ENCODE data around the gene FBXW8. TPM values are rescaled to one million over a fixed set of nuclear protein-coding genes. Genes with fewer than 3 reads are reported as not detected.

The FBXW8 gene
- total and polyA plus RNA-seq, 2 donors (not counting 1 experiment from before 2014, with no cell fraction given), result 12.1 to 23.5 TPM

DNA sequence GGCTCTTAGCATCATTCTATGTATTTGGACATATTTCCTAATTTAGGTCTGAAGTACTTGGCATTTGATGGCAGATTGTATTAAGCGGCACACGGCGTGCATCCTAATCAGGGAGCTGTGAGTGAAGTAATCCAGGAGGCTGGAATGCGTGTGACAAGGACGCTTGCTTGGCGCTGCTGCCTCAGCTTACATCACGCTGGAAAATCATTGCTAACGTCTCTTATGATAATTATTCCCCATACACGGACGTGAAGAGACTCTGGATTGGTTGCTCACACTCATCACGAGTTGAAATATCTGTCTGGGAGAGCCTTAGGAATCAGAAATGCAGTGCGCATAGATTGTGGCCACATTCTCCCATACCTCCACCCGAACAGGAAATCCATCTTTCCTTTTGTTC is 85.3 kb downstream of the FBXW8 start:
- Mint-ChIP-seq H3K4me1 (peaks cover 6% of the 10 kb centered on the region), H3K27ac (no peak overlapping the region), H3K27me3 (no peaks in the 10 kb centered on the region), H3K4me3 (no peak overlapping the region), H3K9me3 (ENCODE audit: insufficient read depth) (no peaks in the 10 kb centered on the region)
- ATAC-seq (ENCODE audit: low read depth) (no peak), DNase-seq (no peak)
- H3K27me3 ChIP-seq (replicated peaks in 1 of 4; ENCODE audit: control extremely low read depth in 1 of 4, control insufficient read depth in 3 of 4, insufficient read depth in 4 of 4, low read length in 3 of 4), result no peaks in the 10 kb centered on the region
- POLR2A ChIA-PET, result no interaction called here
- H3K4me2 ChIP-seq (replicated peaks; ENCODE audit: low read depth, low read length, poor library complexity, severe bottlenecking), result no peak overlapping the region
- no peaks in the 10 kb centered on the region for H3K79me2 ChIP-seq (ENCODE audit: control insufficient read depth, insufficient read depth, low read length)
- CTCF ChIA-PET, result no interaction called here
- H3K36me3 ChIP-seq (replicated peaks in 1 of 2; ENCODE audit: control extremely low read depth in 1 of 2, control insufficient read depth in 1 of 2, extremely low read depth in 1 of 2, insufficient read depth in 2 of 2, low read length in 1 of 2), result peaks cover 9 to 19% of the 10 kb centered on the region in 2 experiments
- H3K9ac ChIP-seq (ENCODE audit: low read length), result no peak overlapping the region
- intact Hi-C loops (cut with micrococcal nuclease), result no loop called here
- no peak overlapping the region for H3K4me3 ChIP-seq (ENCODE audit: control extremely low read depth in 1 of 5, extremely low read depth in 1 of 5, insufficient read depth in 1 of 5, low read depth in 2 of 5, low read length in 4 of 5)
- H3K4me1 ChIP-seq (ENCODE audit: control insufficient read depth in 2 of 2, insufficient read depth in 2 of 2, low read length in 2 of 2), result peaks cover 0 to 6% of the 10 kb centered on the region in 2 donors
- H3K27ac ChIP-seq (ENCODE audit: low read length in 2 of 2), result no peak overlapping the region
- 100% methylated on average over 8 of the region's 13 CpGs for whole genome bisulfite sequencing (ENCODE audit: insufficient coverage)
- no peak overlapping the region for H2AFZ ChIP-seq (ENCODE audit: insufficient read depth, low read depth, low read length, poor library complexity, severe bottlenecking)
- no peaks in the 10 kb centered on the region for H3K9me3 ChIP-seq (ENCODE audit: control extremely low read depth in 1 of 3, control insufficient read depth in 2 of 3, insufficient read depth in 1 of 3, low read length in 2 of 3)
- no peak for TF ChIP-seq EZH2 (IDR thresholded peaks at IDR 0.05; ENCODE audit: borderline replicate concordance, insufficient read depth, low read depth, low read length, poor library complexity, severe bottlenecking)
- TF ChIP-seq, protein P1, sequence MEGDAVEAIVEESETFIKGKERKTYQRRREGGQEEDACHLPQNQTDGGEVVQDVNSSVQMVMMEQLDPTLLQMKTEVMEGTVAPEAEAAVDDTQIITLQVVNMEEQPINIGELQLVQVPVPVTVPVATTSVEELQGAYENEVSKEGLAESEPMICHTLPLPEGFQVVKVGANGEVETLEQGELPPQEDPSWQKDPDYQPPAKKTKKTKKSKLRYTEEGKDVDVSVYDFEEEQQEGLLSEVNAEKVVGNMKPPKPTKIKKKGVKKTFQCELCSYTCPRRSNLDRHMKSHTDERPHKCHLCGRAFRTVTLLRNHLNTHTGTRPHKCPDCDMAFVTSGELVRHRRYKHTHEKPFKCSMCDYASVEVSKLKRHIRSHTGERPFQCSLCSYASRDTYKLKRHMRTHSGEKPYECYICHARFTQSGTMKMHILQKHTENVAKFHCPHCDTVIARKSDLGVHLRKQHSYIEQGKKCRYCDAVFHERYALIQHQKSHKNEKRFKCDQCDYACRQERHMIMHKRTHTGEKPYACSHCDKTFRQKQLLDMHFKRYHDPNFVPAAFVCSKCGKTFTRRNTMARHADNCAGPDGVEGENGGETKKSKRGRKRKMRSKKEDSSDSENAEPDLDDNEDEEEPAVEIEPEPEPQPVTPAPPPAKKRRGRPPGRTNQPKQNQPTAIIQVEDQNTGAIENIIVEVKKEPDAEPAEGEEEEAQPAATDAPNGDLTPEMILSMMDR (IDR thresholded peaks at IDR 0.05), result no peak
- no peaks in the 10 kb centered on the region for H4K20me1 ChIP-seq (ENCODE audit: control insufficient read depth, insufficient read depth, low read length, poor library complexity, severe bottlenecking)

DNA sequence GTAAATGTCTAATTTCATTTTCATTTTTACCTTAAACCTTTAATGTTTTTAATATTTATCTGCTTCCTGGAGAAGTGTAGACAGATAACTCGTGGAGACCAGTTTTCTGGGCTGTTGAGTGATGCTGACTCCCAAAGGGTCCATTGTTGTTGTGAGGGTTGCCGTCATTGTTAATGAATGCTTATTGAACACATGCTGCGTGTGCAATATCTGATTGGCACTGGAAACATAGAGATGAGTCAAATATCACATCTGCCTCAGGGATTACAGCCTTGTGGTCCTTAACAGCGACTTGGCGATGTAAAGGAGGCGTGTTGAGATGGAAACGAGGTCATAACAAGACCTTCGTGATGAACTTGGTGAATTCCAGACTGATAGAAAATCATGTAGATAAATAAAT is 85.9 kb downstream of the FBXW8 start:
- H3K4me3 ChIP-seq (ENCODE audit: control extremely low read depth in 1 of 5, extremely low read depth in 1 of 5, insufficient read depth in 1 of 5, low read depth in 2 of 5, low read length in 4 of 5), result no peak overlapping the region

More for the DNA sequence above, 85.9 kb downstream of the FBXW8 start:
- ChIA-PET POLR2A (no interaction called here), CTCF (no interaction called here)
- Histone ChIP-seq H2AFZ (ENCODE audit: insufficient read depth, low read depth, low read length, poor library complexity, severe bottlenecking) (no peak overlapping the region), H3K4me2 (replicated peaks; ENCODE audit: low read depth, low read length, poor library complexity, severe bottlenecking) (no peak overlapping the region), H3K36me3 (replicated peaks in 1 of 2; ENCODE audit: control extremely low read depth in 1 of 2, control insufficient read depth in 1 of 2, extremely low read depth in 1 of 2, insufficient read depth in 2 of 2, low read length in 1 of 2) (peaks cover 9 to 21% of the 10 kb centered on the region in 2 experiments), H3K9ac (ENCODE audit: low read length) (no peak overlapping the region), H3K27me3 (replicated peaks in 1 of 4; ENCODE audit: control extremely low read depth in 1 of 4, control insufficient read depth in 3 of 4, insufficient read depth in 4 of 4, low read length in 3 of 4) (no peaks in the 10 kb centered on the region), H3K4me1 (ENCODE audit: control insufficient read depth in 2 of 2, insufficient read depth in 2 of 2, low read length in 2 of 2) (peaks cover 0 to 6% of the 10 kb centered on the region in 2 donors), H3K9me3 (ENCODE audit: control extremely low read depth in 1 of 3, control insufficient read depth in 2 of 3, insufficient read depth in 1 of 3, low read length in 2 of 3) (no peaks in the 10 kb centered on the region), H4K20me1 (ENCODE audit: control insufficient read depth, insufficient read depth, low read length, poor library complexity, severe bottlenecking) (no peaks in the 10 kb centered on the region), H3K79me2 (ENCODE audit: control insufficient read depth, insufficient read depth, low read length) (no peaks in the 10 kb centered on the region), H3K27ac (ENCODE audit: low read length in 2 of 2) (no peak overlapping the region)
- H3K9me3 Mint-ChIP-seq (ENCODE audit: insufficient read depth), result no peaks in the 10 kb centered on the region
- no peaks in the 10 kb centered on the region for H3K27me3 Mint-ChIP-seq
- intact Hi-C loops (cut with micrococcal nuclease), result no loop called here
- ATAC-seq (ENCODE audit: low read depth), result no peak
- no peak overlapping the region for H3K27ac Mint-ChIP-seq
- peaks cover 6% of the 10 kb centered on the region for H3K4me1 Mint-ChIP-seq
- no peak overlapping the region for H3K4me3 Mint-ChIP-seq
- WGBS (ENCODE audit: insufficient coverage), result 100% methylated on average over 7 of the region's 8 CpGs
- TF ChIP-seq EZH2 (IDR thresholded peaks at IDR 0.05; ENCODE audit: borderline replicate concordance, insufficient read depth, low read depth, low read length, poor library complexity, severe bottlenecking), result no peak
- TF ChIP-seq, protein P1 (IDR thresholded peaks at IDR 0.05), result no peak
- no peak for DNase-seq
